KBM-7 (cell line): Measurements from ENCODE around the gene CHID1.

Experiments
- DNase-seq: peaks from one replicate; pipeline ENCODE4 v3.0.0-alpha.2; 2015
- in situ Hi-C: fragments of 300-500 bp; cut with MboI; formaldehyde crosslinking; loops from 2 replicates; pipeline ENCODE4 v1.14.3; 2020; ENCODE audit warnings: low sequenced_read_pairs, low pct_unique_long_range_greater_than_20kb, mixed read lengths

The CHID1 gene

GRCh38 chr11:890794-891540 lies 19.6 kb downstream of the CHID1 start:
- no peak for DNase-seq
- in situ Hi-C loops: no loop called here

GRCh38 chr11:889687-890475 lies 20.7 kb downstream of the CHID1 start:
- in situ Hi-C loops: no loop called here
- DNase-seq: no peak

GRCh38 chr11:889257-889656 lies 21.4 kb downstream of the CHID1 start:
- DNase-seq: no peak
- in situ Hi-C loops: no loop called here

- in situ Hi-C loops: no loop called here
- DNase-seq: no peak
Observed at GRCh38 chr11:888310-889212, 22.0 kb downstream of the CHID1 start.

GRCh38 chr11:887589-887988 lies 23.0 kb downstream of the CHID1 start:
- in situ Hi-C loops: no loop called here

GRCh38 chr11:886568-886967 lies 24.0 kb downstream of the CHID1 start:
- DNase-seq: no peak

More at GRCh38 chr11:887589-887988, 23.0 kb downstream of the CHID1 start:
- no peak for DNase-seq

GRCh38 chr11:884578-885070 lies 26.0 kb downstream of the CHID1 start:
- DNase-seq: no peak
- in situ Hi-C loops: no loop called here

More at GRCh38 chr11:886568-886967, 24.0 kb downstream of the CHID1 start:
- in situ Hi-C loops: no loop called here

GRCh38 chr11:883527-883926 lies 27.1 kb downstream of the CHID1 start:
- no peak for DNase-seq
- in situ Hi-C loops: no loop called here

GRCh38 chr11:882596-882995 lies 28.0 kb downstream of the CHID1 start:
- in situ Hi-C loops: no loop called here
- DNase-seq: no peak

GRCh38 chr11:880447-880846 lies 30.2 kb downstream of the CHID1 start:
- in situ Hi-C loops: no loop called here
- DNase-seq: no peak

- in situ Hi-C loops: no loop called here
- no peak for DNase-seq
Observed at GRCh38 chr11:877565-877964, 33.0 kb downstream of the CHID1 start.

- in situ Hi-C loops: no loop called here
- no peak for DNase-seq
Observed at GRCh38 chr11:876545-876944, 34.1 kb downstream of the CHID1 start.

GRCh38 chr11:875769-876301 lies 34.8 kb downstream of the CHID1 start:
- in situ Hi-C loops: no loop called here
- DNase-seq: no peak

GRCh38 chr11:875203-875602 lies 35.4 kb downstream of the CHID1 start:
- in situ Hi-C loops: no loop called here
- no peak for DNase-seq

GRCh38 chr11:873706-874105 lies 36.9 kb downstream of the CHID1 start:
- in situ Hi-C loops: no loop called here
- no peak for DNase-seq

- in situ Hi-C loops: no loop called here
- no peak for DNase-seq
Observed at GRCh38 chr11:872799-873198, 37.8 kb downstream of the CHID1 start.

- in situ Hi-C loops: no loop called here
- DNase-seq: no peak
Observed at GRCh38 chr11:871472-871871, 39.1 kb downstream of the CHID1 start.

- DNase-seq: no peak
- in situ Hi-C loops: no loop called here
Observed at GRCh38 chr11:870418-870817, 40.2 kb downstream of the CHID1 start.

GRCh38 chr11:870127-870413 lies 40.5 kb downstream of the CHID1 start:
- no peak for DNase-seq
- in situ Hi-C loops: no loop called here
